Measurements from ENCODE around the gene RAB32. TPM values are rescaled to one million over a fixed set of nuclear protein-coding genes. Genes with fewer than 3 reads are reported as not detected.

RAB32 gene
- 103 and 122 TPM in 2 replicates for total RNA-seq

GRCh38 chr6:146543211-146543939 lies at the start of gene RAB32:
Gene RAB32 (plus strand): TSS chr6:146543833. CDS start chr6:146543872, 39 bp downstream.

GRCh38 chr6:146598772-146599405 lies 55.3 kb downstream of the RAB32 start, which contains the start of gene ADGB:
Gene ADGB (plus strand): TSS chr6:146598972. CDS start chr6:146599041, 69 bp downstream.

Other genes with a start within 250 kb of the RAB32 start
- not detected in 2 replicates for gene ADGB, start 55.1 kb downstream of the RAB32 start, total RNA-seq